ENCODE measurements around the gene PEF1.

Gene PEF1

GRCh38 chr1:31644560-31645273 lies at the start of gene PEF1:
TSS of gene PEF1 (minus strand) at chr1:31644876. CDS start at chr1:31644864, 12 bp downstream.
- DNase-seq: peak; percentile 99

GRCh38 chr1:31693231-31693630 lies 48.6 kb upstream of the PEF1 start:
- no peak for DNase-seq

GRCh38 chr1:31691951-31692350 lies 47.3 kb upstream of the PEF1 start:
- DNase-seq: no peak

- no peak for DNase-seq
Measured at GRCh38 chr1:31691446-31691845, 46.8 kb upstream of the PEF1 start.

GRCh38 chr1:31690921-31691320 lies 46.2 kb upstream of the PEF1 start:
- no peak for DNase-seq

- no peak for DNase-seq
Measured at GRCh38 chr1:31689854-31690253, 45.2 kb upstream of the PEF1 start.

- no peak for DNase-seq
Measured at GRCh38 chr1:31689379-31689778, 44.7 kb upstream of the PEF1 start.

GRCh38 chr1:31688233-31688918 lies 43.7 kb upstream of the PEF1 start:
- no peak for DNase-seq

- DNase-seq: no peak
Measured at GRCh38 chr1:31687601-31688000, 42.9 kb upstream of the PEF1 start.

- no peak for DNase-seq
Measured at GRCh38 chr1:31685795-31686194, 41.1 kb upstream of the PEF1 start.

GRCh38 chr1:31683997-31684396 lies 39.3 kb upstream of the PEF1 start:
- no peak for DNase-seq

GRCh38 chr1:31681415-31681814 lies 36.7 kb upstream of the PEF1 start:
- DNase-seq: no peak

GRCh38 chr1:31679676-31680230 lies 35.1 kb upstream of the PEF1 start:
- no peak for DNase-seq

GRCh38 chr1:31679091-31679490 lies 34.4 kb upstream of the PEF1 start:
- no peak for DNase-seq

GRCh38 chr1:31678681-31679080 lies 34.0 kb upstream of the PEF1 start:
- no peak for DNase-seq

- no peak for DNase-seq
Measured at GRCh38 chr1:31677949-31678348, 33.3 kb upstream of the PEF1 start.

- DNase-seq: no peak
Measured at GRCh38 chr1:31677401-31677800, 32.7 kb upstream of the PEF1 start.

- DNase-seq: no peak
Measured at GRCh38 chr1:31675756-31676155, 31.1 kb upstream of the PEF1 start.

GRCh38 chr1:31675161-31675560 lies 30.5 kb upstream of the PEF1 start:
- DNase-seq: no peak

- DNase-seq: no peak
Measured at GRCh38 chr1:31674626-31675025, 29.9 kb upstream of the PEF1 start.

GRCh38 chr1:31673433-31673832 lies 28.8 kb upstream of the PEF1 start:
- DNase-seq: no peak

GRCh38 chr1:31672986-31673385 lies 28.3 kb upstream of the PEF1 start:
- no peak for DNase-seq

- no peak for DNase-seq
Measured at GRCh38 chr1:31671561-31672201, 27.0 kb upstream of the PEF1 start.

- DNase-seq: no peak
Measured at GRCh38 chr1:31671147-31671546, 26.5 kb upstream of the PEF1 start.

Measured in midbrain (tissue), 1 donor.